HG02840 (cell line): ENCODE measurements around the gene RPA3.

ENCODE experiments used
- ATAC-seq: cut with Tn5 transposase; IDR thresholded peaks from one replicate; pipeline ENCODE4 v1.9.1; 2021; ENCODE audit warnings: mild to moderate bottlenecking, moderate library complexity, moderate number of reproducible peaks; ENCODE audit not compliant: unreplicated experiment, low FRiP score

RPA3 gene

DNA sequence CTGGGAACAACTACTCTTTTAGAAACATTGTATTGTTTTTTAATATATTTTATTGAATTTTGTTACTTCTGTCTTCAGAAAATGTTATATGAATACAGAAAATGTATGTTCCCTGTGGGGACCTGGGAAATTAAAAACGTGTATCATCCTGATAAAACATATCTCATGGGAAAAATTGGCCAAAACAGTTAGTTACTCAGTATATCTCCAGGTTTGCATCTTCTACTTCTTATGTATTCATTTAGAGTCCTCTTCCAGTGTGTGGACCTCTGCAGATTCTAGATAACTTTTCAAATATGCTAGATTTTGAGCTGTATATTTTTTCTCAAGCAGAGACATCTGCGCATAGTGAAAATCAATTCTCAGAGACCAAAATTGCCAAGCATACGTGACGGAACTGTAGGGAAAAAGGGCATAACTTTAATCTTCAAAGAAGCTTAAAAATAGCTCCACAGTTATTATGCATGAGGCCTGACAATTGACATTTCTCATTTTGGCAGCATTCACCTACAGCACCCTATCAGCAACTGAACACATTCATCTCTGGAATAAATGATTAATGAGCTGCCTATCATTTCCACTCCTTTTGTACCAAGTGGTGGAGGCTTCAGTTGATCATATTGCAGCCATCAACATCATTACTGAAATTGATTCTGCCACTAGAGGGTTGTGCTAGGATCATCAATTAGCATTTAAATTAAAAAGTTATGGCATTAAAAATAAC, 104.2 kb downstream of the RPA3 start:
- ATAC-seq, result no peak

DNA sequence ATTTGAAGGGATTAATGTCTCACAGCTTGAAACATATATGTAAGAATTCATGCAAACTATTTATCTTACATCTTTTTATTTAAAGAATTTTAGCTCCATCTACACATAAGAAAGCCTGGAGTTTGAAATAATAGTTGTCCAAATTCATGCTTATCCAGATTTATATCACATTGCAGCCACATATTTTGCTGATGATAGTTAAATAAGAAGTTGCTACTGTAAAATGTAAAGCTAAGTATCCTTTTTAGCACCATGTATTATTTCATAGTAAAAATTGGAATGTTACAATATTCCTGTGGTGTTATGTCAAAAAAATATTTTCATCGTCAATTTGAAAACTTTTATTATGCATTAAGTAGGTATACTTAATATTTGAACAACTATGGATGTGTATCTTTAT, 105.2 kb downstream of the RPA3 start:
- no peak for ATAC-seq

DNA sequence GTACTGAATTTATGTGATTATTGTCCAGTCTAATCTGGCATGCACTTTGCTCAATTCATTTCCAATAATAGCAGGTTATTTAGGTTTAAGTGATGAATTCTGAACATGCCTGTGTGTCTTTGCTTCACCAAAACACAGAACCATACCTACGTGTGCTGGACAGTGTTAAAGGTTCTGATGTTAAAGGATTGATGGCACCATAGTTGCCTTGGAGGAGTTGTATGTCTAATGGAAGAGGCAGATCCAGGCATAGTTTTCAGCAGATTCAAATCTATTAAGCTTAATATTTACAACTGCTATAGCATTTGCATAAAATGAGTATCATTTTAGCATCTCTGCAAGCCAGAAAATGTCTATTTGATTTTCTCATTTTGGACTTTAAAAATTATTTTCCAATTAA, 105.9 kb downstream of the RPA3 start:
- ATAC-seq, result no peak

DNA sequence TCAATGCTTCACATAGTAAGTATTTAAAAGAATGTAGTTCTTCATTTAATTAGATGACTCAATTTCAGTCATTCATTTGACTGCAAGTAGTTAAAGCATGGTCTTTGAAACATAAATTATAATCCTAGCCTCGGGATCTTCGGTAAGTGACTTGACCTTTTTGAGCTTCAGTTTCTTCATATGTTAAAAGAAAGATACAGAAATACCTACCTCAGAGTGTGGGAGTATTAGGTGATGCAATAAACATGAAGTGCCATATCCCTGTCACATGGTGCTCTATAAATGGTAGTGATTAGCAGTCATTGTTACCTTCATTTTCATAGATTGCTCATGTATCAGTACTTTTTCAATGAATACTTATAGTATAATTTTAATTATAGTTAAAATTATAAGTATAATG, 109.1 kb downstream of the RPA3 start:
- no peak for ATAC-seq

DNA sequence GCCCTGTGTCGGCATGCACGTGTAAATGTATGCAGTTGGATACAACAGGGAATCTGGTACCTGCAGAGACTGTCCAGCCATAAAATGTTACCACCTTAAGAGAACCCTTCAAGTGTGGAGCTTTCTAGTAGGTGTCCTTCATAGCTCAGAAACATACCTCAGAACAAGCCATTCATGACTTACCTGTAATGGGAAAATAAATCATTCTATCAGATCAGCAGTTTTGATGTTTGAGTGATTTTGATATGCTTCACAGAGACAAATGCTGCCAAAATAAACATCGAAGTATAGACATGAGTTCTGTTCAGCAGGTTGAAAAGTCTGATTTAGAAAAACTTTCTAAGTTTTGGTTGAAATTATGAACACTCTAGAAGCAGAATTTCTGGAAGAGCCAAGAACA, 111.4 kb downstream of the RPA3 start:
- no peak for ATAC-seq

DNA sequence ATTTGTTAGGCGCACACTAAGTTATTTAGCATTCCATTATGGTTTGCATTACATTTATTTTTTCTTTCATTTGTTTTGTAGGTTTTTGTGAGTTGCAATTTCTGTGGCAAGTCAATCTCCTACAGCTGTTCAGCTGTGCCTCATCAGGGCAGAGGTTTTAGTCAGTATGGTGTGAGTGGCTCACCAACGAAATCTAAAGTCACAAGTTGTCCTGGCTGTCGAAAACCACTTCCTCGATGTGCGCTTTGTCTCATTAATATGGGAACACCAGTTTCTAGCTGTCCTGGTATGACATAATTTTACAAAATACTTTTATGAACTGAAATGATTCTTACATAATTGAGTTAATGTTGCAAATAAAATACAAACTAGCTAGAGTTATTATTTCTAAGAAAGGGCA, 122.2 kb downstream of the RPA3 start:
- ATAC-seq, result no peak

DNA sequence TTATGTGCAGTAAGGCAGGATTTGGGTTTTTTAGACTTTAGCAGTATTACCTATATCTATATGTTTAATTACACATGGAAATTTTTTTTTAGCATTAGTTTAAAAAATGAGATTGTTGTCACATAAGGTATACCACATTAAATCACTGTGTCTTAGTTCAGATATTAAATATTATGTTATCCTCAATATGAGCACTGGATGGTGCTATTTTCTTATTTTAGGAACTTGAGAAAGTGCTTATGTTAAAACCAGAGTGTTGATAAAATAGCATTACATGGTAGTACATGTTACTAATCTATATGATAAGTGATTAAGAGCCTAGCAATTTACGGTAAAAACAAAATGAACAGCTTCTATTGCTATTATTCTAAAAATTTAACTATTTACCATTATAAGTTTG, 123.0 kb downstream of the RPA3 start:
- no peak for ATAC-seq
